Occipital lobe (tissue), 2 donors: ENCODE measurements around the gene CARF. TPM values are rescaled to one million over a fixed set of nuclear protein-coding genes. Genes with fewer than 3 reads are reported as not detected.
"Not testable (repeated sequence)": the region's sequence is repeated elsewhere in the genome, so short reads cannot be mapped to it uniquely, and the experiment has no call there.

Source experiments
- DNase-seq: peaks from one replicate; lab custom pipeline; 2025; lab: John Stamatoyannopoulos, UW
- total RNA-seq: library from RNA; depleted of rRNA; stranded (reverse); fragments of >200 nt; gene quantifications from one replicate; pipeline ENCODE4 v1.2.3, GENCODE V29; 2014

The CARF gene
- total RNA-seq = 24.8 TPM

GRCh38 chr2:202911512-202912341 is at the start of gene CARF, which contains the start of gene WDR12:
CARF (plus strand) TSS chr2:202912275; CDS start chr2:202941903, 29,628 bp downstream.
WDR12 (minus strand) TSS chr2:202911673; CDS start chr2:202911476, 197 bp downstream.
- DNase-seq = peak; percentile 86

- DNase-seq = peak; percentile 38
These were observed 41.4 kb upstream of the CARF start for GRCh38 chr2:202870431-202871299.

- DNase-seq = peak; percentile 72
These were observed 40.6 kb upstream of the CARF start, which contains the start of gene ICA1L for GRCh38 chr2:202871300-202872141. ICA1L (minus strand) TSS chr2:202871766; CDS start chr2:202829009, 42,757 bp downstream.

- no peak for DNase-seq
These were observed 34.4 kb upstream of the CARF start for GRCh38 chr2:202877699-202878098.

- no peak for DNase-seq
These were observed 30.5 kb upstream of the CARF start for GRCh38 chr2:202881570-202881969.

GRCh38 chr2:202883987-202884675 is 27.9 kb upstream of the CARF start:
- DNase-seq = no peak

- no peak for DNase-seq
These were observed 26.9 kb upstream of the CARF start for GRCh38 chr2:202885190-202885589.

GRCh38 chr2:202905507-202905906 is 6.6 kb upstream of the CARF start:
- not testable (repeated sequence) for DNase-seq

- DNase-seq = no peak
These were observed 3.9 kb upstream of the CARF start for GRCh38 chr2:202908186-202908585.

GRCh38 chr2:202909394-202910192 is 2.5 kb upstream of the CARF start:
- DNase-seq = no peak

- not testable (repeated sequence) for DNase-seq
These were observed 1.8 kb upstream of the CARF start for GRCh38 chr2:202910250-202910649.

- DNase-seq = no peak
These were observed 1.4 kb upstream of the CARF start for GRCh38 chr2:202910698-202911097.

- DNase-seq = no peak
These were observed 918 bp upstream of the CARF start for GRCh38 chr2:202911203-202911511.

GRCh38 chr2:202912342-202913201 is 497 bp downstream of the CARF start:
- DNase-seq = not testable (repeated sequence)

GRCh38 chr2:202918860-202919259 is 6.8 kb downstream of the CARF start:
- DNase-seq = no peak

- DNase-seq = no peak
These were observed 20.5 kb downstream of the CARF start for GRCh38 chr2:202932425-202933138.

- no peak for DNase-seq
These were observed 21.1 kb downstream of the CARF start for GRCh38 chr2:202933139-202933510.

- no peak for DNase-seq
These were observed 21.9 kb downstream of the CARF start for GRCh38 chr2:202933958-202934357.
